T47D (cell line): Measurements from ENCODE around the gene HIBADH.
A peak's percentile ranks its signal among the peaks of the same experiment; 100 is the strongest.
"Not testable (repeated sequence)": the region's sequence is repeated elsewhere in the genome, so short reads cannot be mapped to it uniquely, and the experiment has no call there.

ENCODE experiments used
- DNase-seq, 2 experiments: peaks; one replicate each; pipeline versions ENCODE4 v3.0.0 to v3.0.0-alpha.2; 2011 to 2012; ENCODE audit warnings: low read depth in 1 of 2, low spot score in 1 of 2
- JUND ChIP-seq: IDR thresholded peaks from 2 replicates; pipeline ENCODE4 v1.6.1; 2012; ENCODE audit warnings: low read depth
- in situ Hi-C: cut with HindIII; loops from 2 replicates; pipeline ENCODE4 v1.10.0; 2016; ENCODE audit warnings: low sequenced_read_pairs, low pct_unique_long_range_greater_than_20kb

Gene HIBADH

DNA sequence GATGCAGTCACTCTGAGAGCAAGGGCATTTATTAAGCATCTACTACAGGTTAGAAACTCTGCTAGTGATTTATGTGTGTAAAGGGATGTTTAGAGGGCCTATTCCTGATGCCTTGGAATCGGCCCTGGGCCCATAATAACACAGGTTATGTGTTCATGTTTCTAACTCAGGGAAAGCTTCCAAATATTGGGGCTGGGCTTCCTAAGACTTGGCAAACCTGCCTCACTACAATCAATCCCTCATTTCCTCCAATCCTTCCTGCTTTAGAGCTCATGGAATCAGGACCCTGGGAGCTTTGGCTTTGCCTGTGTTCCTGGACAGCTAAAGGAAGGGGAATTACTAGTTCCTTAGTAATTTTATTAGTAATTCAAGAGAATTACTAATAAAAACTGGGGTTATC is 148.8 kb downstream of the HIBADH start:
- in situ Hi-C loops = no loop called here
- DNase-seq = no peak
- no peak for TF ChIP-seq JUND

DNA sequence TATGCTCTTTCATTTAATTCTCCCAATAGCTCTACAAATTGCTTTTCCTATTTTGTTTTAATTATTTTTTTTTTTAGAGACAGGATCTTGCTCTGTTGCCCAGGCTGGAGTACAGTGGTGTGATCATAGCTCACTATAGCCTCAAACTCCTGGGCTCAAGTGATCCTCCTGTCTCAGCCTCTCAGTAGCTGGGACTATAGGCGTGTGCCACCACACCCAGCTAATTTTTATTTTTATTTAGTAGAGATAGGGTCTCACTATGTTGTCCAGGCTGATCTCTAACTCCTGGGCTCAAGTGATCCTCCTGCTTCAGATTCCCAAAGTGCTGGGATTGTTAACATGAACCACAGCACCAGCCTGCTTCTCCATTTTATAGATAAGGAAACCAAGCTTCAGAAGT is 151.3 kb downstream of the HIBADH start:
- in situ Hi-C loops = not testable (repeated sequence)

DNA sequence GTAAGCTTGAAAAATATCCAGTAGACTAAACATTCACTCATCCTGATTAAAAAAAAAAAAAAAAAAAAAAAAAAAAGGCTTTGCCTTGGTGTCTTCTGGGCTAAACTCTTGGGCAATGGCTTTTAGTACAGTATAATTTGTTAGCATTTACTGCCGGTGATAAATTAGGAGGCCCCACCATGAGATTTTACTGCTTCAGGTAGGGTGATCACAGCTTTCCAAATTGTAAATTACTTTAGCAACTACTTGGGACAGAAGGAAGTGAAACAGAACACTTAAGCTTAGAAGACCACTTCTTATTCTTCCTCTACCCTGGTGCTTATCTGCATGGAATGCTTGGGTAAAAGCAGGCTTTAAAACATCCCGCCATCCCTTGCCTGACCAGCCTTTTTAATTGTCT is 152.1 kb downstream of the HIBADH start:
- TF ChIP-seq JUND = no peak
- in situ Hi-C loops = no loop called here
- no peak for DNase-seq

More for the DNA sequence above, 151.3 kb downstream of the HIBADH start:
- not testable (repeated sequence) for DNase-seq

DNA sequence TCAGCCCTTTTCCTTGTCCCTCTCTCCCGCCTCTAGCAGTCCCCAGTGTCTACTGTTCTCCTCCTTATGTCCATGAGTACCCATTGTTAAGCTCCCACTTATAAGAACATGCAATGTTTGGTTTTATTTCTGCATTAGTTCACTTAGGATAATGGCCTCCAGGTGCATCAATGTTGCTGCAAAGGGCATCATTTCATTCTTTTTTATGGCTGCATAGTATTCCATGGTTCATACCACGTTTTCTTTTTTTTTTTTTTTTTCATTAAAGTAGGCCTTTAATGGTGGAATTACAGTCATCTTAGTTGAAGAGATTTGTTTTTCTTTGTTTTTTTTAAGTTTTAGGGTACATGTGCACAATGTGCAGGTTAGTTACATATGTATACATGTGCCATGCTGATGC is 160.8 kb downstream of the HIBADH start:
- DNase-seq, in situ Hi-C loops: not testable (repeated sequence)

DNA sequence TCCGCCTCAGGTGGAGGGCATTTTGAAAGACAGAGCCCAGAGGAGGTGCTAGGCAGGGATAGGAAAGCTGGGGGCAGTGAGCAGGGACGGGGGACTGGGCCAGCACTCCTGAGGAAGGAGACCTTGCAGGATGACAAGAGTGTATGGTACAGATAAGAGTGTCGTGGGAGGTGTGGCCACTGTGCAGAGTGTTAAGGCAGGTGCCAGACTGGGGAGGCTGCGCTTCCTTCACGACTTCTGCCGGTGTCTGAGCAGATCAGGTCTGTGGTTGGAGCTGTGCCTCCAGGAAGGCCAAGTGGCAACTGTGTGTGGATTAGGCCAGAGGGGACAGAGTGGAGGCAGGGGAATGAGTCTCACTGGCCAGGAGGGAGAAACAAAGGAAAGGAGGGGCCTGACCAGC is 161.7 kb downstream of the HIBADH start:
- in situ Hi-C loops = no loop called here
- no peak for DNase-seq
- TF ChIP-seq JUND = no peak

DNA sequence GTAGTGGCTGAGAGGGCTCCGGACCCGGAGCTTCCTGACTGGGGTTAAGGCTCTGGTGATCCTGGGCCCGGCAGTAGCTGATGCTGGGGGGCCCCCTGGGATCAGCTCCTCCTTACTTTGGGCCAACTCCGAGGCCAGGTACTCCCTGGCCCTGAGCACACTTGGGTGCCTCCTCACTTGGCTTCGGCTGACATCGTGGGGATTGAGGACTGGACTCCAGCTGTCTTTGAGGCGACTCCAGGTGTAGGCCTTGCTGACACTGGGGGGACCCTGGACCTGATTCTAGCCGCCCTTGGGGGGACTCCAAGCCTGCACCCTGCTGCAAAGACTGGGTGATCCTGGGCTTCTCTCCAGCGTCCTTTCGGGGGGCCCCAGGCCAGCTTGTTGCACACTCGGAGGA is 170.5 kb downstream of the HIBADH start:
- DNase-seq = no peak
- in situ Hi-C loops = no loop called here
- TF ChIP-seq JUND = no peak

DNA sequence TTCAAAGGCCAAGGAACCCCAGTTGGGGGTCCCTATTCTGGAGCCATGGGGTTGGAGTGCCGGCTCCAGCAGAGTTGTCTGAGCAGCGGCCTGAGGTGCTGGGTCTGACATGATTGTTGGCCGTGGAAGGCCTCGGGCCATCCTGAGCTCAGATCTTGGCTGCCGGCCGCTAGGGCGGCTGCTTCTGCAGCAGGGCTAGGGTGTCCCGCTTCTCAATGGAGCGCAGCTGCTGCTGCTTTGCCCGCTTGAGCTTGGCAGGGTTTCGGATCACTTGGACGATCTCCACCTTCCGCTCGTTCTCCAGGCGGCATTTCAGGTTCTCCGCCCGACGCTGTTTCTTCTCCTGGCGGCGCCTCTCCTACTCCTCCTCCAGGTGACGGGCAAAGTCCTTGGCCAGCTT is 171.1 kb downstream of the HIBADH start:
- DNase-seq = peak; percentile 19 to 58
- in situ Hi-C loops = no loop called here
- no peak for TF ChIP-seq JUND

DNA sequence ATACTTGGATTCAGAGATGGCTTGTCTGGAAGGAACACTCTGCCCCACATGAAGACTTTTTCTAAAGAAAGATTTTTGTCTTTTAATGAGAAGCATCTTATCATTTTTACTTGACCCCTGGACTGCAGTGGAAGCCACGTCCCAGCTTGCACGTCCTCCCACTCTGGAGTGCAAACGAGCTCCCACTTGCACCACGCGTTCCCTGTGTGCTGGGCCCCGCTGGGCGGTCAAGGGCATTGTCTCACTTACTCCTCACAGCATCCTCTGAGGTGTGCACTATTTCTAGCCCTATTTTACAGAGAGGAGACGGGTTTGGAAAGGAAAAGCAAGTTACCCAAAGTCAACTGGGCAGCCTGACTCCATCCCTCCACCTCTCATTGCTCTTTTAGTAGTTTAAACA is 175.2 kb downstream of the HIBADH start:
- in situ Hi-C loops = no loop called here
- TF ChIP-seq JUND = no peak
- no peak for DNase-seq

DNA sequence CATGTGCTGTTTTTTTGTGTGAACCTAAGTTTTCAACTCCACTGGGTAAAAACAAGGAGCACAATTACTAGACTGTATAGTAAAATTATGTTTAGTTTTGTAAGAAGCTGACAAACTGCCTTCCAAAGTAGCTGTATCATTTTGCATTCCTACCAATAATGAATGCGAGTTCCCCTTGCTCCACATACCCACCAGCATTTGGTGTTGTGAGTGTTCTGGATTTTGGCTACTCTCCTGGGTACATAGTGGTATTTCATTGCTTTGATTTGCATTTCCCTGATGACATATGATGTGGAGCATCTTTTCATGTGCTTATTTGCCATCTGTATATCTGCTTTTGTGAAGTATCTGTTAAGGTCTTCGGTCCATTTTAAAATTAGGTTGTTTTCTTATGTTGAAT is 178.2 kb downstream of the HIBADH start:
- in situ Hi-C loops = no loop called here
- no peak for TF ChIP-seq JUND
- no peak for DNase-seq

DNA sequence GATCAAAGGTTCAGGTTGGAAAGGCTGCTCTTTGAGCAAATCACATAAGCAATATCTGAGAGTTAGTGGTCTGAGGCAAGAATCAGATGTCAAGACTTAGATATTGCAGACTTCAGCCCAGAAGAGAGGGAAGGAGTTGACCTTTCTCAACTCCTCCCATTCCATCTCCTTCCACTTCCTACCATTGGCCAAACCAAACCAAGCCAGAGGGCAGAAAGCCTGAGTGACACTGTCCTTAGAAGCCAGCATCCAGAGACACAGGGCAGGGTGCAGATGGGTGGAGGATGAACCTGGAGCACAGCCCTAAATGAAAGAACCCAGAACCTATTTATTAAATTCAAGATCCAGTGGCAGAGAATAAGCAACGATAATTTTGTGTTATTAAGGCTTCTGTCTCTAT is 180.5 kb downstream of the HIBADH start:
- peak in 1 of 2 experiments; percentile 12 for DNase-seq
- in situ Hi-C loops = no loop called here
- TF ChIP-seq JUND = no peak

DNA sequence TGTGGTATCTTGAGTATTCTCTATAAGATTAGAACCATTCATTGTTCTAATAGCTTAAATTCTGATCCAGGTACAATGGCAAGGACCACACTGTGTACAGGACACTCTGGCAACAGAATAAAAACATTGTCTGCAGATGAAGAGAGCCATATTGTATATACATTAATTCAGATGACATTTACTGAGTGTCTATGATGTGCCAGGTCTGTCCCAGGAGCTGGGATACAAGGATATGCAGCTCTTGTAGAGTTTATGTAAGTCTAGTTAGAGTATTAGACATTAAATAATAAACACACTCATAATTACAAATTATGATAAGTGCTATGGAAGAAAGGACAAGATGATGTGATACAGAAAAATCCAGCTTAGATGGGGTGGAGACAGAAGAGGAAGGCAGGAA is 184.1 kb downstream of the HIBADH start:
- in situ Hi-C loops = no loop called here
- DNase-seq = no peak
- TF ChIP-seq JUND = no peak

DNA sequence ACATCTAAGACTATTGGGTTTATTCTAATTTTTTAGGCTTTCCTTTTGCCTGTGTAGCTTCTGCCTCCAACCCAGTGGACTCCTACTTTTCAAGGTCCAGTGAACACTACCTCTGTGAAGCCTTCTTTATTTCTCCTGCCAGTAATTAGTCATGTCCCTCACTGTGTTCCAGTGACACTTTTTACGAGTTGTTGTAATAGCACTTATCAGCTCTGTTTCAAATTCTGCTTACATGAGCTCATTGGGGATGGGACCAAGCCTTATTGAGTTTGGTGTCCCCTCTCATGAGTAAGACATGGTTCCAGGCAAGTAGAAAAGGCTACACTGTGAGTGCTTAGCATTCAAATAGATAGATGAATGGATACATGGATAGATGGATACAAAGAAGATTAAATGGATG is 184.6 kb downstream of the HIBADH start:
- no peak for DNase-seq
- in situ Hi-C loops = no loop called here
- TF ChIP-seq JUND = no peak

DNA sequence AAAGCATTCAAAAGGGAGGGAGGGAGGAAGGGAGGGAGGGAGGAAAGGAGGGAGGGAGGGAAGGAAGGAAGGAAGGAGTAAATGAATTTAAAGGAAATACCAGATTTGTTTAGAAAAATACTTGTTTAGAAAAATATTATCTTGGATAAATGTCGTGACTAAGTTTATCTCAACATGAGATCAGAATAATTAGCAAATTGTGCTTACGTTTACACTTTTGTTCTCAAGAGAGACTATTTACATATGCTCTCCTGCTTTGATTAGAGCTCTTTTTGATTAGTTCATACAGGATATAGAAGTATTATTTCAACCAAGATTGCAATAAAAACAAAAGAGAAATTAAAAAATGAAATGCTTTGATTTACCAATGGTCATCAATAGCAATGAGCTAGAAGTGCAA is 186.2 kb downstream of the HIBADH start:
- in situ Hi-C loops = no loop called here
- no peak for TF ChIP-seq JUND
- no peak for DNase-seq
